A673 (cell line): ENCODE measurements around the gene RPTN.

Experiments used
- EZH2 ChIP-seq: fragments of 200-600 bp; sonication (generic); IDR thresholded peaks from 2 replicates; pipeline ENCODE4 v1.6.1; 2017; ENCODE audit warnings: borderline replicate concordance, low read depth, mild to moderate bottlenecking, mixed read lengths, antibody characterized with exemption, low read length; ENCODE audit not compliant: poor library complexity, severe bottlenecking
- TF ChIP-seq, protein P1 (sequence below): fragments of 300-800, 200-600 bp; sonication (generic); conservative IDR thresholded peaks from 2 replicates; pipeline ENCODE4 v1.5.1; 2017; ENCODE audit warnings: low read depth, mild to moderate bottlenecking, antibody characterized with exemption, low read length, moderate library complexity, mixed read lengths

DNA sequence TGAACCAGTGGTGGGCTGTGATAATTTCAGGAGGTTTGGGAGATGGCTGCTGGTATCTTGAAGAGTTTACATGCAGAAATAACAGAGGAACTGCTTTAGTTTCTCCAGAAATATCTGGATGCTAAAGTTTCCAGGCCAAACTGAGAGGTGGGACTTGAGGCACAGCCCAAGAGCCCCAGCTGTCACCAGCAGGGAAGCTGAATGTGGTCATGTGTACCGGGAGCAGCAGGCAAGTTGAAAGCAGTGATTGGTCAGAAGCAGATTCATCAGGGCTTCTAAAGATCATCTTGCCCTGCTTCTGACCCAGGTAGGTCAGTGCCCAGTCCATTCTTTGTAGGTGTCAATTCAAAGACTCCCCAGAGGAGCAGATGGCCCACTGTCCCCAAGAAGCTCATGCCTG lies 7.9 kb upstream of the RPTN start:
- TF ChIP-seq, protein P1, sequence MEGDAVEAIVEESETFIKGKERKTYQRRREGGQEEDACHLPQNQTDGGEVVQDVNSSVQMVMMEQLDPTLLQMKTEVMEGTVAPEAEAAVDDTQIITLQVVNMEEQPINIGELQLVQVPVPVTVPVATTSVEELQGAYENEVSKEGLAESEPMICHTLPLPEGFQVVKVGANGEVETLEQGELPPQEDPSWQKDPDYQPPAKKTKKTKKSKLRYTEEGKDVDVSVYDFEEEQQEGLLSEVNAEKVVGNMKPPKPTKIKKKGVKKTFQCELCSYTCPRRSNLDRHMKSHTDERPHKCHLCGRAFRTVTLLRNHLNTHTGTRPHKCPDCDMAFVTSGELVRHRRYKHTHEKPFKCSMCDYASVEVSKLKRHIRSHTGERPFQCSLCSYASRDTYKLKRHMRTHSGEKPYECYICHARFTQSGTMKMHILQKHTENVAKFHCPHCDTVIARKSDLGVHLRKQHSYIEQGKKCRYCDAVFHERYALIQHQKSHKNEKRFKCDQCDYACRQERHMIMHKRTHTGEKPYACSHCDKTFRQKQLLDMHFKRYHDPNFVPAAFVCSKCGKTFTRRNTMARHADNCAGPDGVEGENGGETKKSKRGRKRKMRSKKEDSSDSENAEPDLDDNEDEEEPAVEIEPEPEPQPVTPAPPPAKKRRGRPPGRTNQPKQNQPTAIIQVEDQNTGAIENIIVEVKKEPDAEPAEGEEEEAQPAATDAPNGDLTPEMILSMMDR: no peak
- no peak for TF ChIP-seq EZH2
